ENCODE results near the gene KRT14. TPM values are rescaled to one million over a fixed set of nuclear protein-coding genes. Genes with fewer than 3 reads are reported as not detected.

The KRT14 gene
- total RNA-seq (2022) = not detected in 2 replicates
- not detected for Bru-seq, nascent RNA
- BruChase-seq, experiment 1, labeled RNA remaining after a 2-hour chase = not detected
- BruChase-seq, experiment 2, labeled RNA remaining after a 6-hour chase = not detected
- long read RNA-seq = 0 reads

DNA sequence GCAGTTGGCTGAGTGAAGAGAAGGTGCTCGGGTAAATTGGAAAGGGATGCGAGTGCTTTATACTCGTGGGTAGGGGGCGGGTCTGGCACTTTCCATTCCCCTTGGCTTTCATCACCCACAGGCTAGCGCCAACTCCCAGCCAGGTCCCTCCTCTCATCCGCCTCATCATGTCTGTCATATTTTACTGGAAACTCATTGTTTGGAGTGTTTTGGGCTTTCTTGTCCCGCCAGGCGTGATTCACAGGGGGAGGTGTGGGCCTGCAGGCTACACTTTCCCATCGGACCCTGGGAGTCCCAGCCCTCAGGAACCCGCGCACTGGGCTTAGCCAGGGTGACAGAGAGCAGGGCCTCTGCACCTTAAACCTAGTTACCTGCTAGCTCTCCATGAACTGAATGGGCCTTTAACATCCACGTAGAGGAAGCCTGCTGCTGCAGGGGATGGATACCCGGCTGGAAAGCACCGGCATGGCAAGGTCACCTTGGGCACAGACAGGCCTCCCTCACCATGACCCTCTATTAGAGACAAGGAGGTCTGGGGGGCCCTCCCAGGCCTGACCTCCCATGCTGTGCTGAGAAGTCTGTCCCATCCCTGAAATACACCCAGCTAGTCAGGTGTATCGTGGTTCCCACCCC lies at the start of gene KRT14:
Gene KRT14, minus strand, starts transcription at position 33 of the 633 bp plus-strand sequence. CDS start 61 bp downstream, outside the sequence.
- CTCF ChIA-PET = no interaction called here
- H3K36me3 ChIP-seq (ENCODE audit: control insufficient read depth, insufficient read depth, low read length) = no peaks in the 10 kb centered on the region
- TF ChIP-seq, protein P1, sequence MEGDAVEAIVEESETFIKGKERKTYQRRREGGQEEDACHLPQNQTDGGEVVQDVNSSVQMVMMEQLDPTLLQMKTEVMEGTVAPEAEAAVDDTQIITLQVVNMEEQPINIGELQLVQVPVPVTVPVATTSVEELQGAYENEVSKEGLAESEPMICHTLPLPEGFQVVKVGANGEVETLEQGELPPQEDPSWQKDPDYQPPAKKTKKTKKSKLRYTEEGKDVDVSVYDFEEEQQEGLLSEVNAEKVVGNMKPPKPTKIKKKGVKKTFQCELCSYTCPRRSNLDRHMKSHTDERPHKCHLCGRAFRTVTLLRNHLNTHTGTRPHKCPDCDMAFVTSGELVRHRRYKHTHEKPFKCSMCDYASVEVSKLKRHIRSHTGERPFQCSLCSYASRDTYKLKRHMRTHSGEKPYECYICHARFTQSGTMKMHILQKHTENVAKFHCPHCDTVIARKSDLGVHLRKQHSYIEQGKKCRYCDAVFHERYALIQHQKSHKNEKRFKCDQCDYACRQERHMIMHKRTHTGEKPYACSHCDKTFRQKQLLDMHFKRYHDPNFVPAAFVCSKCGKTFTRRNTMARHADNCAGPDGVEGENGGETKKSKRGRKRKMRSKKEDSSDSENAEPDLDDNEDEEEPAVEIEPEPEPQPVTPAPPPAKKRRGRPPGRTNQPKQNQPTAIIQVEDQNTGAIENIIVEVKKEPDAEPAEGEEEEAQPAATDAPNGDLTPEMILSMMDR (IDR thresholded peaks at IDR 0.05; ENCODE audit: insufficient read depth in 1 of 2, low read depth in 1 of 2, low read length in 1 of 2, severe bottlenecking in 1 of 2, unreplicated experiment in 1 of 2) = no peak
- H3K4me3 ChIP-seq (ENCODE audit: low read depth, low read length) = no peak within 1 kb of the TSS
- Mint-ChIP-seq H3K4me3 (ENCODE audit: unreplicated experiment) (no peak within 1 kb of the TSS), H3K36me3 (ENCODE audit: insufficient read depth, unreplicated experiment) (no peaks in the 10 kb centered on the region), H3K27me3 (ENCODE audit: insufficient read depth, unreplicated experiment) (no peaks in the 10 kb centered on the region), H3K9me3 (ENCODE audit: unreplicated experiment) (no peaks in the 10 kb centered on the region), H3K27ac (ENCODE audit: unreplicated experiment) (no peak within 1 kb of the TSS), H3K4me1 (ENCODE audit: low read depth, unreplicated experiment) (no peaks in the 10 kb centered on the region)
- H3K27me3 ChIP-seq (replicated peaks; ENCODE audit: control insufficient read depth, insufficient read depth, low read length) = no peaks in the 10 kb centered on the region
- POLR2A ChIA-PET = no interaction called here
- H3K4me1 ChIP-seq = no peaks in the 10 kb centered on the region
- BruUV-seq (replicated peaks) = no TSS peak
- DNase-seq = no peak
- H3K9me3 ChIP-seq = no peaks in the 10 kb centered on the region
- intact Hi-C loops (cut with micrococcal nuclease; ENCODE audit: unreplicated experiment) = no loop called here

DNA sequence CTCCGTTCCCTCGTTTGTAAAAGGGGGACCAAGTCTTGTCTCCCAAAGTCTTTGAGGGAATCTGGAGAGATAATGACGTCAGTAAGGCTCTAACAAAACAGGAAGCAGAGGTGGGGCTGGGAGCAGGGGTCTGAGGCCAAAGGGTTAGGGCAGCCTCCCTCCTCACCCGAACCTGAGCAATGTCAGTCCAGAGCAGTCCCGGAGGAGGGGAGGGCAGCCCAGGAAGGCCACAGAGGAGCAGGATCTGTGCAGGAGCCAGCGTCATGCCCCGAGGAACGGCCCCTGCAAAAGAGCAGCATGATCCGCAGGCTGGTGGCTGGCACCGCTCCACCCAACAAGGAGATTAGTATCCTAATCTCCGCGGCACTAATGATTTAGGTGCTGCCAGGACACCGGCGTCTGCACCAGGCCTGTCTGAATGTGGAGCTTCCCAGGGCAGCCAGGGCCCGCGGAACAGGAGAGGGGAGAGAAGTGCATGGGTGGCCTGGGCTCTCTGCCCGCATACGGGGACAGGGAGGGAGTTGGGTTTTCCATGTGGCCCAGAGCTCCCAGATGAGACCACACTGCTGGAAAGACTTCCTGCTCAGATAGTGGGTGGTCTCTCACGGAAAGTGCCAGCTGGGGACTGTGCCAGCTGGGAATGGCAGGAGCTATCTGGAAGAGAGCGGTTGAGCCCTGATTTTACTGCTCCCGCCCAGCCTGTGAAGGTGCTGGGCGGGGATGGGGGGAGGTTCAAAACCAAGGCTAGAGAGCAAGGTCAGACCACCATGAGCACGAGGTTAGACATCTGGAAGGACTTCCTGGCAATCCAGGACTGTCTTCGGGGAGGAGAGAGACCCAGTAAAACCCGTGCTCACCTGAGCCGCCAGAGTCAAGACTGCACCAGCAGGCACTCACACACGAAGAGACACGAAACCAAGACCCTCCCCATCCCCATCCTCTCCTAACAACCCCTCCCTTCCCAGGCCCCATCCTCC lies 48.7 kb upstream of the KRT14 start:
- Mint-ChIP-seq H3K9me3 (ENCODE audit: unreplicated experiment) (no peaks in the 10 kb centered on the region), H3K27me3 (ENCODE audit: insufficient read depth, unreplicated experiment) (no peaks in the 10 kb centered on the region), H3K4me3 (ENCODE audit: unreplicated experiment) (no peak overlapping the region), H3K4me1 (ENCODE audit: low read depth, unreplicated experiment) (no peaks in the 10 kb centered on the region), H3K27ac (ENCODE audit: unreplicated experiment) (no peak overlapping the region), H3K36me3 (ENCODE audit: insufficient read depth, unreplicated experiment) (no peaks in the 10 kb centered on the region)
- no peak for DNase-seq
- ChIA-PET CTCF (no interaction called here), POLR2A (no interaction called here)
- Histone ChIP-seq H3K36me3 (ENCODE audit: control insufficient read depth, insufficient read depth, low read length) (no peaks in the 10 kb centered on the region), H3K4me3 (ENCODE audit: low read depth, low read length) (no peak overlapping the region), H3K4me1 (no peaks in the 10 kb centered on the region), H3K9me3 (no peaks in the 10 kb centered on the region), H3K27me3 (replicated peaks; ENCODE audit: control insufficient read depth, insufficient read depth, low read length) (no peaks in the 10 kb centered on the region)
- intact Hi-C loops (cut with micrococcal nuclease; ENCODE audit: unreplicated experiment) = no loop called here
- BruUV-seq (replicated peaks) = no TSS peak
- TF ChIP-seq, protein P1 (IDR thresholded peaks at IDR 0.05; ENCODE audit: insufficient read depth in 1 of 2, low read depth in 1 of 2, low read length in 1 of 2, severe bottlenecking in 1 of 2, unreplicated experiment in 1 of 2) = no peak

DNA sequence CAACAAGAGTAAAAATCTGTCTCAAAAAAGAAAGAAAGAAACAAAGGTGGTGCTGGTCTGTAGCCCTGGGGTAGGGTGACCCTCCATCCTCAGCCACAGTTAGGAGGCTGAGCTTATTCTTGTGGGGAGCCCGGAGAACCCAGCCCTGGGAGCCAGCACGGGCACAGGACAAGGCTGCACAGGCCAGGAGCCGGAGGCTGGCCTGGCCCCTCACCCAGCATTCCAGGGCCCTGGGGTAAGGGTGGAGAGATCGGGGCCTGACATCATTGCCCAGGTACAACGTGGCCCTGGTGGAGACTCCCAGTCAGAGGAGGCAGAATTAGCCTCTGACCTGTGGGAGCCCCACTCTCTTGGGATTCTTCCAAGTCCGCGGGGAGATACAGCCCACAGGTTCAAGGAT lies 47.9 kb upstream of the KRT14 start:
- no peaks in the 10 kb centered on the region for H3K9me3 ChIP-seq
- no peak overlapping the region for H3K4me3 ChIP-seq (ENCODE audit: low read depth, low read length)
- Mint-ChIP-seq H3K9me3 (ENCODE audit: unreplicated experiment) (no peaks in the 10 kb centered on the region), H3K4me3 (ENCODE audit: unreplicated experiment) (no peak overlapping the region), H3K36me3 (ENCODE audit: insufficient read depth, unreplicated experiment) (no peaks in the 10 kb centered on the region), H3K27ac (ENCODE audit: unreplicated experiment) (no peak overlapping the region), H3K4me1 (ENCODE audit: low read depth, unreplicated experiment) (no peaks in the 10 kb centered on the region), H3K27me3 (ENCODE audit: insufficient read depth, unreplicated experiment) (no peaks in the 10 kb centered on the region)
- no peaks in the 10 kb centered on the region for H3K36me3 ChIP-seq (ENCODE audit: control insufficient read depth, insufficient read depth, low read length)
- ChIA-PET CTCF (no interaction called here), POLR2A (no interaction called here)
- H3K4me1 ChIP-seq = no peaks in the 10 kb centered on the region
- no TSS peak for BruUV-seq (replicated peaks)
- DNase-seq = no peak
- no peaks in the 10 kb centered on the region for H3K27me3 ChIP-seq (replicated peaks; ENCODE audit: control insufficient read depth, insufficient read depth, low read length)
- TF ChIP-seq, protein P1 (IDR thresholded peaks at IDR 0.05; ENCODE audit: insufficient read depth in 1 of 2, low read depth in 1 of 2, low read length in 1 of 2, severe bottlenecking in 1 of 2, unreplicated experiment in 1 of 2) = no peak
- intact Hi-C loops (cut with micrococcal nuclease; ENCODE audit: unreplicated experiment) = no loop called here
